Measurements from ENCODE around the gene CIITA. TPM values are rescaled to one million over a fixed set of nuclear protein-coding genes. Genes with fewer than 3 reads are reported as not detected.

CIITA gene
- total and polyA plus RNA-seq, 10 of the 15 experiments (the other 5 are each of a cell fraction or from before 2014, with no cell fraction given) = 11.5 to 145 (median 49.7) TPM

DNA sequence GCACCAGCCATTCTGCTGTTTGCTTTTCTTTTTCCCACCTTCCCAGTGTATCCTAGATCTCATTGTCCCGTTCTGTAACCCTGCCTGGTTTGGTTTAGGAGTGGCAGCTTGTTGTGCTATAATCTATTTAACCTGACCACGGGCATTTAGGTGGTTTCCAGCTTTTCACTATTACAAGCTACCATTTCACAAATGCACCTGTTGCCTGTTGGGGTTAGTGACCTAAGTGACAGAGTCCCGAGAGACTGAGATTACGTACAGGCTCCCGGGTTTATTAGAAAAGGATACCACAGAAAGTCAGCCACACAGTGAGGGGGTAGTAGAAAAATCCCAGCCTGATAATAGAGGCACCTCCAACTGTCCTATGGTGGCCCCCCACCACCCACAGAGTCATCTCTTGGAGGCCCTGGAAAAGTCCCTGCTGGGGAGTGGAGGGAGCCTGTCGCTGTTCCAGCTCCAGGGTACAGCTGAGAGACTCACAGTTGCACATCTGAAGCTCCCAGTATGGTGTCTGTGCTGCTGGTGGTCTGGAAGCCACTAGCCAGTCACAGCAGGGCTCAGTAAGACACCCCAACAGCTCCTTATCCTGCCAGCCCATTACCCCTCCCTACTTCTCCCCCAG lies 88.5 kb downstream of the CIITA start (continued):
- TF ChIP-seq E2F8 (IDR thresholded peaks at IDR 0.05; ENCODE audit: low read depth, partially characterized antibody) (no peak), STAT1 (conservative IDR thresholded peaks at IDR 0.05) (no peak), NR2F1 (conservative IDR thresholded peaks at IDR 0.05) (peak; percentile 95), SKIL (IDR thresholded peaks at IDR 0.05; ENCODE audit: low read depth, poor library complexity, severe bottlenecking) (peak; percentile 96), GABPA (IDR thresholded peaks at IDR 0.05; ENCODE audit: low read depth) (0 out of 2 replicates have a peak, but pooled peaks have one; percentile 45), POLR2AphosphoS5 (IDR thresholded peaks at IDR 0.05; ENCODE audit: low read length) (peak; percentile 58), NFYB (IDR thresholded peaks at IDR 0.05; ENCODE audit: insufficient read depth, low read depth, low read length) (no peak), RB1 (IDR thresholded peaks at IDR 0.05; ENCODE audit: borderline replicate concordance) (peak; percentile 33; the same call in 1 of the 2 replicates), NBN (IDR thresholded peaks at IDR 0.05) (0 out of 2 replicates have a peak, but pooled peaks have one; percentile 65), TARDBP (IDR thresholded peaks at IDR 0.05; ENCODE audit: borderline replicate concordance) (peak; percentile 44; the same call in 1 of the 2 replicates), BHLHE40 (IDR thresholded peaks at IDR 0.05; ENCODE audit: borderline replicate concordance in 1 of 2, low read depth in 2 of 2, low read length in 1 of 2) (peak; percentile 85 to 87), NR2C2 (IDR thresholded peaks at IDR 0.05; ENCODE audit: borderline replicate concordance, control insufficient read depth, insufficient read length, low read depth) (no peak), HDGF (IDR thresholded peaks at IDR 0.05) (0 out of 2 replicates have a peak, but pooled peaks have one; percentile 31), IRF3 (IDR thresholded peaks at IDR 0.05) (no peak), ZBED1 (IDR thresholded peaks at IDR 0.05; ENCODE audit: borderline replicate concordance) (peak; percentile 89), PKNOX1 (IDR thresholded peaks at IDR 0.05) (peak; percentile 91), USF2 (IDR thresholded peaks at IDR 0.05; ENCODE audit: borderline replicate concordance, low read depth, low read length) (no peak), SREBF2 (IDR thresholded peaks at IDR 0.05; ENCODE audit: low read length) (no peak), FOXM1 (IDR thresholded peaks at IDR 0.05; ENCODE audit: low read depth, low read length) (peak; percentile 98)
